HEK293 (cell line): ENCODE data around the gene GNG4.

Source experiments
- BCL11A ChIP-seq: fragments of 450-650 bp; formaldehyde crosslinking; IDR thresholded peaks from 2 replicates; pipeline ENCODE4 v1.5.1; 2016; ENCODE audit warnings: low read depth, missing biosample characterization, missing genetic modification characterization
- FEZF1 ChIP-seq: fragments of 450-650 bp; formaldehyde crosslinking; IDR thresholded peaks from 2 replicates; pipeline ENCODE4 v1.5.1; 2016; ENCODE audit warnings: missing biosample characterization, missing genetic modification characterization
- KLF8 ChIP-seq: fragments of 450-650 bp; formaldehyde crosslinking; IDR thresholded peaks from 2 replicates; pipeline ENCODE4 v1.5.1; 2016; ENCODE audit warnings: missing biosample characterization, missing genetic modification characterization
- SCRT1 ChIP-seq: fragments of 450-650 bp; formaldehyde crosslinking; IDR thresholded peaks from 2 replicates; pipeline ENCODE4 v1.5.1; 2016; ENCODE audit warnings: missing biosample characterization, missing genetic modification characterization, borderline replicate concordance
- SETDB1 ChIP-seq: IDR thresholded peaks from one replicate; pipeline ENCODE4 v1.6.1; 2017; ENCODE audit warnings: mild to moderate bottlenecking, low read length, moderate library complexity, mixed read lengths; ENCODE audit not compliant: insufficient read length
- TCF7L2 ChIP-seq: IDR thresholded peaks from 2 replicates; pipeline ENCODE4 v1.6.1; 2011; ENCODE audit warnings: low read depth, mild to moderate bottlenecking, inconsistent platforms, low read length, moderate library complexity, borderline replicate concordance
- ZBTB20 ChIP-seq: fragments of 450-650 bp; formaldehyde crosslinking; IDR thresholded peaks from 2 replicates; pipeline ENCODE4 v1.5.1; 2016; ENCODE audit warnings: missing biosample characterization, missing genetic modification characterization
- ZBTB8A ChIP-seq: fragments of 450-650 bp; formaldehyde crosslinking; IDR thresholded peaks from 2 replicates; pipeline ENCODE4 v1.5.1; 2016; ENCODE audit warnings: missing biosample characterization, missing genetic modification characterization
- ZFP37 ChIP-seq: fragments of 450-650 bp; formaldehyde crosslinking; IDR thresholded peaks from 2 replicates; pipeline ENCODE4 v1.5.1; 2016; ENCODE audit warnings: missing biosample characterization, missing genetic modification characterization
- ZNF114 ChIP-seq: fragments of 450-650 bp; formaldehyde crosslinking; IDR thresholded peaks from 2 replicates; pipeline ENCODE4 v1.5.0; 2017; ENCODE audit warnings: missing biosample characterization, missing genetic modification characterization
- ZNF121 ChIP-seq: fragments of 450-650 bp; formaldehyde crosslinking; IDR thresholded peaks from 2 replicates; pipeline ENCODE4 v1.5.1; 2016; ENCODE audit warnings: missing biosample characterization, missing genetic modification characterization
- ZNF19 ChIP-seq: fragments of 450-650 bp; formaldehyde crosslinking; IDR thresholded peaks from 2 replicates; pipeline ENCODE4; 2016; ENCODE audit warnings: missing biosample characterization, missing genetic modification characterization, low read depth
- ZNF324 ChIP-seq: fragments of 450-650 bp; formaldehyde crosslinking; IDR thresholded peaks from 2 replicates; pipeline ENCODE4 v1.5.1; 2016; ENCODE audit warnings: missing biosample characterization, missing genetic modification characterization
- ZNF501 ChIP-seq: fragments of 450-650 bp; formaldehyde crosslinking; IDR thresholded peaks from 2 replicates; pipeline ENCODE4 v1.5.1; 2016; ENCODE audit warnings: missing biosample characterization, missing genetic modification characterization
- ZNF558 ChIP-seq: fragments of 450-650 bp; formaldehyde crosslinking; IDR thresholded peaks from 2 replicates; pipeline ENCODE4 v1.5.1; 2016; ENCODE audit warnings: missing biosample characterization, missing genetic modification characterization
- ZNF600 ChIP-seq: fragments of 450-650 bp; formaldehyde crosslinking; IDR thresholded peaks from 2 replicates; pipeline ENCODE4 v1.5.1; 2016; ENCODE audit warnings: missing biosample characterization, missing genetic modification characterization
- ZNF626 ChIP-seq: fragments of 450-650 bp; sonication (Bioruptor Pico); formaldehyde crosslinking; IDR thresholded peaks from 2 replicates; pipeline ENCODE4 v1.5.1; 2018; ENCODE audit warnings: missing biosample characterization, missing genetic modification characterization, inconsistent platforms
- ZNF785 ChIP-seq: fragments of 450-650 bp; formaldehyde crosslinking; IDR thresholded peaks from 2 replicates; pipeline ENCODE4 v1.5.1; 2016; ENCODE audit warnings: missing biosample characterization, missing genetic modification characterization
- ZNF791 ChIP-seq: fragments of 450-650 bp; formaldehyde crosslinking; IDR thresholded peaks from 2 replicates; pipeline ENCODE4 v1.5.1; 2016; ENCODE audit warnings: missing biosample characterization, missing genetic modification characterization
- ZNF792 ChIP-seq: fragments of 450-650 bp; formaldehyde crosslinking; IDR thresholded peaks from 2 replicates; pipeline ENCODE4 v1.5.1; 2016; ENCODE audit warnings: missing biosample characterization, missing genetic modification characterization
- ZNF830 ChIP-seq: fragments of 450-650 bp; IDR thresholded peaks from 2 replicates; pipeline ENCODE4 v1.5.0; 2018; ENCODE audit warnings: missing biosample characterization, missing genetic modification characterization, low read depth, mild to moderate bottlenecking, moderate library complexity
- TF ChIP-seq, protein P1 (sequence below): fragments of 450-650 bp; formaldehyde crosslinking; IDR thresholded peaks from 2 replicates; pipeline ENCODE4 v1.5.1; 2016; ENCODE audit warnings: missing biosample characterization, missing genetic modification characterization
- TF ChIP-seq, protein P2 (sequence below): fragments of 450-650 bp; formaldehyde crosslinking; IDR thresholded peaks from 2 replicates; pipeline ENCODE4 v1.5.1; 2017; ENCODE audit warnings: missing biosample characterization, missing genetic modification characterization
- TF ChIP-seq, protein P3 (sequence below): fragments of 450-650 bp; formaldehyde crosslinking; conservative IDR thresholded peaks from 2 replicates; pipeline ENCODE4 v1.5.1; 2016; ENCODE audit warnings: low read depth, missing biosample characterization, missing genetic modification characterization
- TF ChIP-seq, protein P4 (sequence below): IDR thresholded peaks from 2 replicates; pipeline ENCODE4 v1.6.1; 2011; ENCODE audit warnings: mild to moderate bottlenecking, low read depth, low read length, borderline replicate concordance
- TF ChIP-seq, protein P5 (sequence below): fragments of 450-650 bp; formaldehyde crosslinking; IDR thresholded peaks from 2 replicates; pipeline ENCODE4 v1.5.1; 2016; ENCODE audit warnings: missing biosample characterization, missing genetic modification characterization
- TF ChIP-seq, protein P6 (sequence below): fragments of 450-650 bp; formaldehyde crosslinking; conservative IDR thresholded peaks from 2 replicates; pipeline ENCODE4 v1.5.1; 2016; ENCODE audit warnings: low read depth, missing biosample characterization, missing genetic modification characterization

Gene GNG4

DNA sequence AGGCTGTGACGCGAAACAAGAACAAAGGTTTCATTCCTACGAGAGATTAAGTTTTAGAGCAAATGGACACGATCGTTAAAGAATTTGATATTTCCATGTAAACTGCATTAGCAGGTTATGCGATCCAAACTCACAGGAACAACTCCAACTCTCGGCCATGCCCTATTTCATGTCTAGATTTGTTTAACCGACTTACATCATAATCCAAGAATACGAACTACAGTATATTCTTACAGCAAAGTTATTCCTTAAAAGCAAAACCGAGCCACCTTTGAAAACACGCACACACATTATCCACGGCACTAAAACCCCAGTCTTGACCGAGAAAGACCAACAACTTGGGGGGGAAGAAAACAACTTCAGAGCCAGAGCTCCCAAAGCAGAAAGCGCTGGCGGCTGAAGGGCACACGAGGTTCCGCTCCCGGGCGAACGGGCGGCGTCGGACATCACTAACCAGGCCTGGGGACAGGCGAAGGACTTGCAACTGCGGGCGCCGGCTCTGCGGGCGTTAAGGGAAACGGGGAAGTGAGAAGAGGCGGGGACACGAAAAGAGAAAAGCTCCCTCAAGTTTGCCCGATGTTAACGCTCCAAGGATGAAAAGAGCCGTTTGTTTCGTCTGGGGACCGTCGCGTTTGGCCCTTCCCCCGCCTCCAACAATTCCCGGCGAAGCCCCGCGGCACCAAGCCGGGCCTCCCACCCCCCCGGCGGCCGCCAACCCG is 146.0 kb downstream of the GNG4 start (continued):
- peak; percentile 99 for TF ChIP-seq ZBTB8A
- no peak for TF ChIP-seq SETDB1
- no peak for TF ChIP-seq ZNF785 (tag by site-specific recombination)
- no peak for TF ChIP-seq ZNF121 (tag by site-specific recombination)
- TF ChIP-seq, protein P1, sequence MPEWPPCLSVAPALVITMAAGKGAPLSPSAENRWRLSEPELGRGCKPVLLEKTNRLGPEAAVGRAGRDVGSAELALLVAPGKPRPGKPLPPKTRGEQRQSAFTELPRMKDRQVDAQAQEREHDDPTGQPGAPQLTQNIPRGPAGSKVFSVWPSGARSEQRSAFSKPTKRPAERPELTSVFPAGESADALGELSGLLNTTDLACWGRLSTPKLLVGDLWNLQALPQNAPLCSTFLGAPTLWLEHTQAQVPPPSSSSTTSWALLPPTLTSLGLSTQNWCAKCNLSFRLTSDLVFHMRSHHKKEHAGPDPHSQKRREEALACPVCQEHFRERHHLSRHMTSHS (tag by site-specific recombination) = no peak
- TF ChIP-seq FEZF1 (tag by site-specific recombination) = no peak
- peak; percentile 62; the same call in 1 of the 2 replicates for TF ChIP-seq ZNF558
- peak; percentile 79 for TF ChIP-seq ZBTB20 (tag by site-specific recombination)
- TF ChIP-seq, protein P2, sequence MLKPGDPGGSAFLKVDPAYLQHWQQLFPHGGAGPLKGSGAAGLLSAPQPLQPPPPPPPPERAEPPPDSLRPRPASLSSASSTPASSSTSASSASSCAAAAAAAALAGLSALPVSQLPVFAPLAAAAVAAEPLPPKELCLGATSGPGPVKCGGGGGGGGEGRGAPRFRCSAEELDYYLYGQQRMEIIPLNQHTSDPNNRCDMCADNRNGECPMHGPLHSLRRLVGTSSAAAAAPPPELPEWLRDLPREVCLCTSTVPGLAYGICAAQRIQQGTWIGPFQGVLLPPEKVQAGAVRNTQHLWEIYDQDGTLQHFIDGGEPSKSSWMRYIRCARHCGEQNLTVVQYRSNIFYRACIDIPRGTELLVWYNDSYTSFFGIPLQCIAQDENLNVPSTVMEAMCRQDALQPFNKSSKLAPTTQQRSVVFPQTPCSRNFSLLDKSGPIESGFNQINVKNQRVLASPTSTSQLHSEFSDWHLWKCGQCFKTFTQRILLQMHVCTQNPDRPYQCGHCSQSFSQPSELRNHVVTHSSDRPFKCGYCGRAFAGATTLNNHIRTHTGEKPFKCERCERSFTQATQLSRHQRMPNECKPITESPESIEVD (tag by site-specific recombination) = no peak
- TF ChIP-seq, protein P3, sequence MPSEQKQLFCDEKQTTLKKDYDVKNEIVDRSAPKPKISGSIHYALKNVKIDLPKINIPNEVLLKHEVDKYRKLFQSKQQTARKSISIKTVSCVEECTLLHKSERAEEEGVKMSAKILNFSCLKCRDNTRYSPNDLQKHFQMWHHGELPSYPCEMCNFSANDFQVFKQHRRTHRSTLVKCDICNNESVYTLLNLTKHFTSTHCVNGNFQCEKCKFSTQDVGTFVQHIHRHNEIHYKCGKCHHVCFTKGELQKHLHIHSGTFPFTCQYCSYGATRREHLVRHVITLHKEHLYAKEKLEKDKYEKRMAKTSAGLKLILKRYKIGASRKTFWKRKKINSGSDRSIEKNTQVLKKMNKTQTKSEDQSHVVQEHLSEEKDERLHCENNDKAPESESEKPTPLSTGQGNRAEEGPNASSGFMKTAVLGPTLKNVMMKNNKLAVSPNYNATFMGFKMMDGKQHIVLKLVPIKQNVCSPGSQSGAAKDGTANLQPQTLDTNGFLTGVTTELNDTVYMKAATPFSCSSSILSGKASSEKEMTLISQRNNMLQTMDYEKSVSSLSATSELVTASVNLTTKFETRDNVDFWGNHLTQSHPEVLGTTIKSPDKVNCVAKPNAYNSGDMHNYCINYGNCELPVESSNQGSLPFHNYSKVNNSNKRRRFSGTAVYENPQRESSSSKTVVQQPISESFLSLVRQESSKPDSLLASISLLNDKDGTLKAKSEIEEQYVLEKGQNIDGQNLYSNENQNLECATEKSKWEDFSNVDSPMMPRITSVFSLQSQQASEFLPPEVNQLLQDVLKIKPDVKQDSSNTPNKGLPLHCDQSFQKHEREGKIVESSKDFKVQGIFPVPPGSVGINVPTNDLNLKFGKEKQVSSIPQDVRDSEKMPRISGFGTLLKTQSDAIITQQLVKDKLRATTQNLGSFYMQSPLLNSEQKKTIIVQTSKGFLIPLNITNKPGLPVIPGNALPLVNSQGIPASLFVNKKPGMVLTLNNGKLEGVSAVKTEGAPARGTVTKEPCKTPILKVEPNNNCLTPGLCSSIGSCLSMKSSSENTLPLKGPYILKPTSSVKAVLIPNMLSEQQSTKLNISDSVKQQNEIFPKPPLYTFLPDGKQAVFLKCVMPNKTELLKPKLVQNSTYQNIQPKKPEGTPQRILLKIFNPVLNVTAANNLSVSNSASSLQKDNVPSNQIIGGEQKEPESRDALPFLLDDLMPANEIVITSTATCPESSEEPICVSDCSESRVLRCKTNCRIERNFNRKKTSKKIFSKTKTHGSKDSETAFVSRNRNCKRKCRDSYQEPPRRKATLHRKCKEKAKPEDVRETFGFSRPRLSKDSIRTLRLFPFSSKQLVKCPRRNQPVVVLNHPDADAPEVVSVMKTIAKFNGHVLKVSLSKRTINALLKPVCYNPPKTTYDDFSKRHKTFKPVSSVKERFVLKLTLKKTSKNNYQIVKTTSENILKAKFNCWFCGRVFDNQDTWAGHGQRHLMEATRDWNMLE = no peak
- TF ChIP-seq ZNF19 (tag by site-specific recombination) = no peak
- TF ChIP-seq ZNF830 (tag by site-specific recombination) = no peak
- TF ChIP-seq ZNF501 (tag by site-specific recombination) = no peak
- no peak for TF ChIP-seq ZNF792 (tag by site-specific recombination)
- no peak for TF ChIP-seq ZNF791 (tag by site-specific recombination)
- TF ChIP-seq ZNF626 (tag by site-specific recombination) = no peak
- TF ChIP-seq, protein P4, sequence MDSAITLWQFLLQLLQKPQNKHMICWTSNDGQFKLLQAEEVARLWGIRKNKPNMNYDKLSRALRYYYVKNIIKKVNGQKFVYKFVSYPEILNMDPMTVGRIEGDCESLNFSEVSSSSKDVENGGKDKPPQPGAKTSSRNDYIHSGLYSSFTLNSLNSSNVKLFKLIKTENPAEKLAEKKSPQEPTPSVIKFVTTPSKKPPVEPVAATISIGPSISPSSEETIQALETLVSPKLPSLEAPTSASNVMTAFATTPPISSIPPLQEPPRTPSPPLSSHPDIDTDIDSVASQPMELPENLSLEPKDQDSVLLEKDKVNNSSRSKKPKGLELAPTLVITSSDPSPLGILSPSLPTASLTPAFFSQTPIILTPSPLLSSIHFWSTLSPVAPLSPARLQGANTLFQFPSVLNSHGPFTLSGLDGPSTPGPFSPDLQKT = no peak
- no peak for TF ChIP-seq ZNF324 (tag by site-specific recombination)
- TF ChIP-seq, protein P5, sequence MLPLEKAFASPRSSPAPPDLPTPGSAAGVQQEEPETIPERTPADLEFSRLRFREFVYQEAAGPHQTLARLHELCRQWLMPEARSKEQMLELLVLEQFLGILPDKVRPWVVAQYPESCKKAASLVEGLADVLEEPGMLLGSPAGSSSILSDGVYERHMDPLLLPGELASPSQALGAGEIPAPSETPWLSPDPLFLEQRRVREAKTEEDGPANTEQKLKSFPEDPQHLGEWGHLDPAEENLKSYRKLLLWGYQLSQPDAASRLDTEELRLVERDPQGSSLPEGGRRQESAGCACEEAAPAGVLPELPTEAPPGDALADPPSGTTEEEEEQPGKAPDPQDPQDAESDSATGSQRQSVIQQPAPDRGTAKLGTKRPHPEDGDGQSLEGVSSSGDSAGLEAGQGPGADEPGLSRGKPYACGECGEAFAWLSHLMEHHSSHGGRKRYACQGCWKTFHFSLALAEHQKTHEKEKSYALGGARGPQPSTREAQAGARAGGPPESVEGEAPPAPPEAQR = no peak
- peak; percentile 55; the same call in 1 of the 2 replicates for TF ChIP-seq TCF7L2
- TF ChIP-seq ZNF114 (tag by site-specific recombination) = no peak
- TF ChIP-seq ZFP37 = peak; percentile 90; the same call in 1 of the 2 replicates
- TF ChIP-seq, protein P6, sequence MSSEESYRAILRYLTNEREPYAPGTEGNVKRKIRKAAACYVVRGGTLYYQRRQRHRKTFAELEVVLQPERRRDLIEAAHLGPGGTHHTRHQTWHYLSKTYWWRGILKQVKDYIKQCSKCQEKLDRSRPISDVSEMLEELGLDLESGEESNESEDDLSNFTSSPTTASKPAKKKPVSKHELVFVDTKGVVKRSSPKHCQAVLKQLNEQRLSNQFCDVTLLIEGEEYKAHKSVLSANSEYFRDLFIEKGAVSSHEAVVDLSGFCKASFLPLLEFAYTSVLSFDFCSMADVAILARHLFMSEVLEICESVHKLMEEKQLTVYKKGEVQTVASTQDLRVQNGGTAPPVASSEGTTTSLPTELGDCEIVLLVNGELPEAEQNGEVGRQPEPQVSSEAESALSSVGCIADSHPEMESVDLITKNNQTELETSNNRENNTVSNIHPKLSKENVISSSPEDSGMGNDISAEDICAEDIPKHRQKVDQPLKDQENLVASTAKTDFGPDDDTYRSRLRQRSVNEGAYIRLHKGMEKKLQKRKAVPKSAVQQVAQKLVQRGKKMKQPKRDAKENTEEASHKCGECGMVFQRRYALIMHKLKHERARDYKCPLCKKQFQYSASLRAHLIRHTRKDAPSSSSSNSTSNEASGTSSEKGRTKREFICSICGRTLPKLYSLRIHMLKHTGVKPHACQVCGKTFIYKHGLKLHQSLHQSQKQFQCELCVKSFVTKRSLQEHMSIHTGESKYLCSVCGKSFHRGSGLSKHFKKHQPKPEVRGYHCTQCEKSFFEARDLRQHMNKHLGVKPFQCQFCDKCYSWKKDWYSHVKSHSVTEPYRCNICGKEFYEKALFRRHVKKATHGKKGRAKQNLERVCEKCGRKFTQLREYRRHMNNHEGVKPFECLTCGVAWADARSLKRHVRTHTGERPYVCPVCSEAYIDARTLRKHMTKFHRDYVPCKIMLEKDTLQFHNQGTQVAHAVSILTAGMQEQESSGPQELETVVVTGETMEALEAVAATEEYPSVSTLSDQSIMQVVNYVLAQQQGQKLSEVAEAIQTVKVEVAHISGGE = 0 out of 2 replicates have a peak, but pooled peaks have one; percentile 17
- 0 out of 2 replicates have a peak, but pooled peaks have one; percentile 9 for TF ChIP-seq BCL11A (tag by site-specific recombination)
- no peak for TF ChIP-seq KLF8
- no peak for TF ChIP-seq SCRT1 (tag by site-specific recombination)
- peak; percentile 92 for TF ChIP-seq ZNF600 (tag by site-specific recombination)
